Heart left ventricle (tissue), 13 donors: Measurements from ENCODE around the gene SCYGR1.

Source experiments
- CTCF ChIP-seq, 12 donors: fragments of 200-600 bp; sonication (generic) in 4 of 12; IDR thresholded peaks; one replicate each; pipeline versions ENCODE4 v1.5.0 to v1.8.0; 2018 to 2022; ENCODE audit warnings: antibody characterized with exemption in 12 of 12, mild to moderate bottlenecking in 5 of 12
- POLR2A ChIP-seq, 2 donors: fragments of 450-650 bp; IDR thresholded peaks; one replicate each; pipeline ENCODE4 v1.6.1; 2017; ENCODE audit warnings: antibody characterized with exemption in 2 of 2, mild to moderate bottlenecking in 2 of 2, moderate library complexity in 2 of 2
- donor health status: ischemic (EF 13 %, LVEDD 7.1; RV severe dilation, severe dysfunction).
- donor health status: DM: no; HTN: yes; CAD: no.
- donor health status: DM: no; HTN: no; CAD: no.
- donor health status: ischemic (EF 25% LVEDD 6.9; RV normal size, moderate dysfunction).
- donor health status: ischemic (EF 25% LVEDD 5.7; RV mildly dilated, moderate dysfunction).
- donor health status: ischemic (EF 35%, LVEDD 5.7; RV mildly dilated, moderate dysfunction).
- donor health status: nonischemic (EF 11% LVEDD 7.7; RV severe dilation, severe dysfunction).
- donor health status: DM: yes; HTN: yes; CAD: no.
- donor health status: PGD.
- donor health status: ischemic (EF 29% LVEDD 5.4; RV normal size, mild dysfunction).
- donor health status: nonischemic (EF 23%, LVEDD 6.1; RV moderate dilation, normal function).

DNA sequence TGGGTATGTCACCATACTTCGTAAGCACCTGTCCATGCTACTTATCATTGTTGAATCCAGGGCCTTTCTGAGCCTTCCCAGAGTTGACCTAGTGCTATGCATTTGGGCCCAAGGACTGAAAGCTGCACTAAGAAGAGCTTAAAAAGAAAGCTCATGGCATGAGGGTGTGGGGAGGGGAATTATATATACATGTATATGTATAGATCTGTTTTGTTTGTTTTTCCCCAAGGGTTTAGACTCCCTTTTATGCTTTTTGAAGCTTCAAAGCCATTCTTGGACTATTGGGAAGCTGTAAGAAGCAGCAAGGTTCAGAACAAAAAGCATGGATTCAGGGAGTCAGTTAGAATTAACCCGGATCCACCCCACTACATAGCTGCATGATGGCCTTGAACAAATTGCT, 39.4 kb downstream of the SCYGR1 start:
- no peak for TF ChIP-seq POLR2A (IDR thresholded peaks at IDR 0.05)
- TF ChIP-seq CTCF (IDR thresholded peaks at IDR 0.05) = no peak
